GM23338 (cell line): Measurements from ENCODE around the gene KANK3. TPM values are rescaled to one million over a fixed set of nuclear protein-coding genes. Genes with fewer than 3 reads are reported as not detected.

ENCODE experiments used
- ATAC-seq: fragments of 200-7000 bp; cut with Tn5 transposase; 3 replicates; pipeline ENCODE4 v1.9.1; 2020
- DNase-seq: peaks from one replicate; pipeline ENCODE4 v3.0.0-alpha.2; 2015; ENCODE audit warnings: low spot score
- H2AFZ ChIP-seq: fragments of 200-600 bp; sonication (generic); 2 replicates; pipeline ENCODE4 v1.8.0; 2016; ENCODE audit warnings: antibody characterized with exemption, mild to moderate bottlenecking, moderate library complexity
- H3F3A ChIP-seq: fragments of 200-600 bp; sonication (generic); replicated peaks from 2 replicates; pipeline ENCODE4 v1.8.0; 2017; ENCODE audit warnings: antibody characterized with exemption, mixed run types, low read depth
- H3K27ac ChIP-seq: fragments of 200-600 bp; sonication (generic); 2 replicates; pipeline ENCODE4 v1.6.1; 2016; ENCODE audit warnings: low read depth
- H3K27me3 ChIP-seq: fragments of 200-600 bp; sonication (generic); 2 replicates; pipeline ENCODE4 v1.8.0; 2016; ENCODE audit warnings: mild to moderate bottlenecking, mixed run types, moderate library complexity; ENCODE audit not compliant: insufficient read depth
- H3K36me3 ChIP-seq: fragments of 200-600 bp; sonication (generic); 2 replicates; pipeline ENCODE4 v1.8.0; 2016; ENCODE audit warnings: mild to moderate bottlenecking; ENCODE audit not compliant: insufficient read depth
- H3K4me1 ChIP-seq: fragments of 200-600 bp; sonication (generic); 2 replicates; pipeline ENCODE4 v1.8.0; 2016; ENCODE audit warnings: mild to moderate bottlenecking, moderate library complexity; ENCODE audit not compliant: insufficient read depth
- H3K4me2 ChIP-seq: fragments of 200-600 bp; sonication (generic); 2 replicates; pipeline ENCODE4 v1.7.1; 2017; ENCODE audit warnings: mixed run types
- H3K4me3 ChIP-seq: fragments of 200-600 bp; sonication (generic); 2 replicates; pipeline ENCODE4 v1.6.1; 2016; ENCODE audit warnings: mixed run types
- H3K79me2 ChIP-seq: fragments of 200-600 bp; sonication (generic); replicated peaks from 2 replicates; pipeline ENCODE4 v1.8.0; 2017; ENCODE audit warnings: mild to moderate bottlenecking; ENCODE audit not compliant: insufficient read depth
- H3K9me2 ChIP-seq: fragments of 200-600 bp; sonication (generic); 2 replicates; pipeline ENCODE4 v1.8.0; 2017; ENCODE audit not compliant: insufficient read depth
- H4K20me1 ChIP-seq: fragments of 200-600 bp; sonication (generic); replicated peaks from 2 replicates; pipeline ENCODE4 v1.8.0; 2017; ENCODE audit warnings: mild to moderate bottlenecking; ENCODE audit not compliant: insufficient read depth
- H3K27ac Mint-ChIP-seq: 2 replicates; pipeline ENCODE4 v1.8.0; 2020; ENCODE audit warnings: inconsistent platforms, mild to moderate bottlenecking, moderate library complexity, mixed read lengths
- H3K27me3 Mint-ChIP-seq: 3 replicates; pipeline ENCODE4 v1.8.0; 2022; ENCODE audit warnings: low read depth, mild to moderate bottlenecking, moderate library complexity, mixed read lengths, inconsistent platforms; ENCODE audit not compliant: insufficient read depth, poor library complexity
- H3K36me3 Mint-ChIP-seq: 3 replicates; pipeline ENCODE4 v1.8.0; 2021; ENCODE audit warnings: low read depth, mild to moderate bottlenecking, inconsistent platforms, moderate library complexity, mixed read lengths
- H3K4me1 Mint-ChIP-seq: 3 replicates; pipeline ENCODE4 v1.8.0; 2020; ENCODE audit warnings: mild to moderate bottlenecking, inconsistent platforms, mixed read lengths
- H3K4me3 Mint-ChIP-seq: 3 replicates; pipeline ENCODE4 v1.8.0; 2021; ENCODE audit warnings: moderate library complexity, mild to moderate bottlenecking, inconsistent platforms, mixed read lengths
- H3K9me3 Mint-ChIP-seq: 3 replicates; pipeline ENCODE4 v1.8.0; 2020; ENCODE audit warnings: moderate library complexity, mild to moderate bottlenecking, inconsistent platforms, mixed read lengths
- CREB1 ChIP-seq: fragments of 250-450 bp; sonication (Bioruptor Pico); IDR thresholded peaks from 2 replicates; pipeline ENCODE4 v1.5.0; 2020; ENCODE audit warnings: low read depth, mild to moderate bottlenecking, moderate library complexity
- CTCF ChIP-seq, 2 experiments: fragments of 200-600 bp in 1 of 2; sonication (generic) in 1 of 2; conservative IDR thresholded peaks; 2 replicates each; pipeline versions ENCODE4 v1.5.1 to v1.6.1; 2016 to 2017; ENCODE audit warnings: antibody characterized with exemption in 2 of 2, low read depth in 2 of 2, mild to moderate bottlenecking in 2 of 2, moderate library complexity in 1 of 2
- EZH2 ChIP-seq: fragments of 200-600 bp; sonication (generic); IDR thresholded peaks from one replicate; pipeline ENCODE4 v1.8.0; 2017; ENCODE audit warnings: antibody characterized with exemption, mild to moderate bottlenecking, low read depth; ENCODE audit not compliant: unreplicated experiment
- JUNB ChIP-seq: IDR thresholded peaks from one replicate; pipeline ENCODE4 v1.6.1; 2016; ENCODE audit warnings: antibody characterized with exemption; ENCODE audit not compliant: unreplicated experiment
- NANOG ChIP-seq: IDR thresholded peaks from 2 replicates; pipeline ENCODE4 v1.6.1; 2016; ENCODE audit warnings: antibody characterized with exemption, borderline replicate concordance
- POLR2AphosphoS5 ChIP-seq: IDR thresholded peaks from 2 replicates; pipeline ENCODE4 v1.6.1; 2016; ENCODE audit warnings: antibody characterized with exemption, low read depth
- polyA plus RNA-seq: library from polyadenylated mRNA; unstranded; fragments of >200 nt; fragmentation: Nextera tagmentation; extraction: Ambion mirVana; gene quantifications from 2 replicates; pipeline ENCODE4 v1.2.1, GENCODE V29; 2016
- total RNA-seq: library from RNA; depleted of rRNA; stranded (reverse); fragments of >200 nt; shearing (Covaris generic); gene quantifications from 2 replicates; pipeline ENCODE4 v1.2.3, GENCODE V29; 2014
- TF ChIP-seq, protein P1 (sequence below): IDR thresholded peaks from one replicate; pipeline ENCODE4 v1.6.1; 2018; ENCODE audit warnings: antibody characterized with exemption; ENCODE audit not compliant: unreplicated experiment

KANK3 gene
- total and polyA plus RNA-seq, 2 experiments from 2014 or later: 2.0 to 9.3 TPM

DNA sequence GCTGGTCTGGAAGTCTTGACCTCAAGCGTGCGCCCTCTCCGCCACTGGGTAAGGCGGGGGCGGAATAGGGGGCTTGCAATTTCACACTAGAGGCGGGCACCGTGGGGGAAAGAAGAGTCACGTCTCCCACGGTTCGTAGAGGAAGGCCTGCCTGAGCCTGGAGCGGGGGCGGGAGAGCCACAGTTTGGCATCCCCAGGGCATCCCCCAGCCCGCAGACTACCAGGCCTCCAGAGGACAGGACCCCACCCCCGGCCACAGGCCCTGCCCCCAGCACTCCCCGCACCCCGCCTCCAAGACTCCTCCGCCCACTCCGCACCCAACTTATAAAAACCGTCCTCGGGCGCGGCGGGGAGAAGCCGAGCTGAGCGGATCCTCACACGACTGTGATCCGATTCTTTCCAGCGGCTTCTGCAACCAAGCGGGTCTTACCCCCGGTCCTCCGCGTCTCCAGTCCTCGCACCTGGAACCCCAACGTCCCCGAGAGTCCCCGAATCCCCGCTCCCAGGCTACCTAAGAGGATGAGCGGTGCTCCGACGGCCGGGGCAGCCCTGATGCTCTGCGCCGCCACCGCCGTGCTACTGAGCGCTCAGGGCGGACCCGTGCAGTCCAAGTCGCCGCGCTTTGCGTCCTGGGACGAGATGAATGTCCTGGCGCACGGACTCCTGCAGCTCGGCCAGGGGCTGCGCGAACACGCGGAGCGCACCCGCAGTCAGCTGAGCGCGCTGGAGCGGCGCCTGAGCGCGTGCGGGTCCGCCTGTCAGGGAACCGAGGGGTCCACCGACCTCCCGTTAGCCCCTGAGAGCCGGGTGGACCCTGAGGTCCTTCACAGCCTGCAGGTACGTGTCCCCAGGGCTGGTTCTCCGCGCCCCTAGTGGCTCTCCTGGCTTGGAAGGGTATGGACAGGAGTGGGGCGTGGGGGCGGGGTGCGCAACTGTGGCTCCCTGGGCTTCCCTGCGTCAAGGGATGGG lies 21.0 kb upstream of the KANK3 start, which contains the start of gene ANGPTL4:
TSS of gene ANGPTL4 (plus strand) at position 353 of the 969 bp plus-strand sequence. CDS start at position 520, 167 bp downstream.
- Mint-ChIP-seq H3K4me3 (peak within 1 kb of the TSS; percentile 68), H3K27me3 (peaks cover 51% of the 10 kb centered on the region), H3K9me3 (no peaks in the 10 kb centered on the region; the same call in 2 of the 3 replicates), H3K36me3 (no peaks in the 10 kb centered on the region), H3K27ac (no peak within 1 kb of the TSS), H3K4me1 (peaks cover 22% of the 10 kb centered on the region)
- H3K4me2 ChIP-seq: peak within 1 kb of the TSS; percentile 89
- H3F3A ChIP-seq: peaks cover 9% of the 10 kb centered on the region; the same call in 1 of the 2 replicates
- H3K79me2 ChIP-seq: no peaks in the 10 kb centered on the region
- no peaks in the 10 kb centered on the region for H3K9me2 ChIP-seq
- peak within 1 kb of the TSS; percentile 73 for H3K4me3 ChIP-seq
- H2AFZ ChIP-seq: peak within 1 kb of the TSS; percentile 94
- peaks cover 6% of the 10 kb centered on the region; the same call in 1 of the 2 replicates for H3K4me1 ChIP-seq
- H3K27me3 ChIP-seq: peaks cover 53% of the 10 kb centered on the region
- no peaks in the 10 kb centered on the region for H4K20me1 ChIP-seq
- ATAC-seq (peak; percentile 84), DNase-seq (peak; percentile 84)
- H3K27ac ChIP-seq: 0 out of 2 replicates have a peak within 1 kb of the TSS, but pooled peaks have one; percentile 27
- TF ChIP-seq POLR2AphosphoS5 (peak; percentile 74), CTCF (conservative IDR thresholded peaks at IDR 0.05; ENCODE audit: low read depth in 2 of 2) (0 out of 4 replicates have a peak, but pooled peaks of 1 of the 2 experiments have one; percentile 9), JUNB (no peak), NANOG (no peak), CREB1 (CRISPR knock-in tag) (no peak), EZH2 (peak; percentile 29)
- H3K36me3 ChIP-seq: no peaks in the 10 kb centered on the region

GRCh38 chr19:8361921-8362793 lies 19.1 kb upstream of the KANK3 start:
- H3K4me2 ChIP-seq: no peak overlapping the region
- Mint-ChIP-seq H3K36me3 (no peaks in the 10 kb centered on the region), H3K27me3 (peaks cover 45% of the 10 kb centered on the region), H3K9me3 (no peaks in the 10 kb centered on the region; the same call in 2 of the 3 replicates), H3K27ac (no peak overlapping the region), H3K4me1 (peaks cover 15% of the 10 kb centered on the region), H3K4me3 (no peak overlapping the region)
- ATAC-seq: no peak
- no peak for DNase-seq
- peaks cover 9% of the 10 kb centered on the region; the same call in 1 of the 2 replicates for H3F3A ChIP-seq
- H3K79me2 ChIP-seq: no peaks in the 10 kb centered on the region
- H4K20me1 ChIP-seq: no peaks in the 10 kb centered on the region
- no peak overlapping the region for H2AFZ ChIP-seq
- peaks cover 6% of the 10 kb centered on the region; the same call in 1 of the 2 replicates for H3K4me1 ChIP-seq
- H3K9me2 ChIP-seq: no peaks in the 10 kb centered on the region
- H3K4me3 ChIP-seq: no peak overlapping the region
- no peaks in the 10 kb centered on the region for H3K36me3 ChIP-seq
- H3K27me3 ChIP-seq: peaks cover 52% of the 10 kb centered on the region
- H3K27ac ChIP-seq: no peak overlapping the region
- TF ChIP-seq, protein P1, sequence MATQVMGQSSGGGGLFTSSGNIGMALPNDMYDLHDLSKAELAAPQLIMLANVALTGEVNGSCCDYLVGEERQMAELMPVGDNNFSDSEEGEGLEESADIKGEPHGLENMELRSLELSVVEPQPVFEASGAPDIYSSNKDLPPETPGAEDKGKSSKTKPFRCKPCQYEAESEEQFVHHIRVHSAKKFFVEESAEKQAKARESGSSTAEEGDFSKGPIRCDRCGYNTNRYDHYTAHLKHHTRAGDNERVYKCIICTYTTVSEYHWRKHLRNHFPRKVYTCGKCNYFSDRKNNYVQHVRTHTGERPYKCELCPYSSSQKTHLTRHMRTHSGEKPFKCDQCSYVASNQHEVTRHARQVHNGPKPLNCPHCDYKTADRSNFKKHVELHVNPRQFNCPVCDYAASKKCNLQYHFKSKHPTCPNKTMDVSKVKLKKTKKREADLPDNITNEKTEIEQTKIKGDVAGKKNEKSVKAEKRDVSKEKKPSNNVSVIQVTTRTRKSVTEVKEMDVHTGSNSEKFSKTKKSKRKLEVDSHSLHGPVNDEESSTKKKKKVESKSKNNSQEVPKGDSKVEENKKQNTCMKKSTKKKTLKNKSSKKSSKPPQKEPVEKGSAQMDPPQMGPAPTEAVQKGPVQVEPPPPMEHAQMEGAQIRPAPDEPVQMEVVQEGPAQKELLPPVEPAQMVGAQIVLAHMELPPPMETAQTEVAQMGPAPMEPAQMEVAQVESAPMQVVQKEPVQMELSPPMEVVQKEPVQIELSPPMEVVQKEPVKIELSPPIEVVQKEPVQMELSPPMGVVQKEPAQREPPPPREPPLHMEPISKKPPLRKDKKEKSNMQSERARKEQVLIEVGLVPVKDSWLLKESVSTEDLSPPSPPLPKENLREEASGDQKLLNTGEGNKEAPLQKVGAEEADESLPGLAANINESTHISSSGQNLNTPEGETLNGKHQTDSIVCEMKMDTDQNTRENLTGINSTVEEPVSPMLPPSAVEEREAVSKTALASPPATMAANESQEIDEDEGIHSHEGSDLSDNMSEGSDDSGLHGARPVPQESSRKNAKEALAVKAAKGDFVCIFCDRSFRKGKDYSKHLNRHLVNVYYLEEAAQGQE: no peak
- no peak for TF ChIP-seq NANOG
